GM18520 (cell line): ENCODE results near the gene NCAPD3.
"Not testable (repeated sequence)": the region's sequence is repeated elsewhere in the genome, so short reads cannot be mapped to it uniquely, and the experiment has no call there.

Source experiments
- ATAC-seq: cut with Tn5 transposase; IDR thresholded peaks from one replicate; pipeline ENCODE4 v1.9.1; 2021; ENCODE audit not compliant: unreplicated experiment

Gene NCAPD3

DNA sequence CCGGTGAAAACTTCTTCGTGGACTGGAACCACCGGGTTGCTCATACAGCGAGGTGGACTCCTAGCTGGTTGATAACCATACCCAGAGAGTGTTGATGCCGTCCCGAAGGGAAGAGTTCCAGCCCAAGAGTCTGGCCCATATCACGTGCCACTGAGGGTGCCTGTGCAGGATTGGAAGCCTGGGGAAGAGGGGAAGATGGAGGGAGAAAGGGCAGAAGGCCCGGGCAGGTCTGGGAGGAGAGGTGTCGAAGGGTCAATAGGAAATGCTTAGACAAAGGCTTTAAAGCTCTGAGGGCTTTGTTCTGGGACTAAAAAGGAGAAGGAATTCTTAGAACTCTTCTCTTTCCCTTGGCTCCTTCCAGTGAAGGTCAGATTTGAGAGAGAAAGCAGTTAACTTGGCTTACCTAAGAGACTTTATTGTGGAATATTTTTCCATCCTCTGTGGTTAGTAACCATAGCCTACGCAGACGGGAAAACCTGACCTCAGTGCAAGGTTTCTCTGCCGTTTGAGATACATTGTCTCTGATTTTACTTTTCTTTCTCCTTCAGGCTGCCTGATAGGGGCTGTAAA is 84.4 kb downstream of the NCAPD3 start:
- no peak for ATAC-seq

DNA sequence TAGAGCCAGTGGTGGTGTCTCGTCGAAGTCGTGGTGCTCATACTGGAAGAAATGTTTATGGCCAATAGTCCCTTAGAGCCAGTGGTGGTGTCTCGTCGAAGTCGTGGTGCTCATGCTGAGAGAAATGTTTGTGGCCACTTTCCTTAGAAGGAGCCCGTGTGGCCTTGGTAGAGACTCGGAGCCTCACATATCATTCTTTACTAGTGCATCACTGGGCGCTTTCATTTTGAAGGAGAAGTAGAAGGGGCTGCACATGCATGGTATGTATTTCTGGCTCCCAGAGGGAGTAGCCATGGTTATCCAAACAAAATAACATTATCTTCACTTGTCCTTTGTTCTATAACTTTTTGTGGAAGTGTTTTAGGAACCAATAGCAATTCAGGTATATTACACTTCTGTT is 85.4 kb downstream of the NCAPD3 start:
- no peak for ATAC-seq

DNA sequence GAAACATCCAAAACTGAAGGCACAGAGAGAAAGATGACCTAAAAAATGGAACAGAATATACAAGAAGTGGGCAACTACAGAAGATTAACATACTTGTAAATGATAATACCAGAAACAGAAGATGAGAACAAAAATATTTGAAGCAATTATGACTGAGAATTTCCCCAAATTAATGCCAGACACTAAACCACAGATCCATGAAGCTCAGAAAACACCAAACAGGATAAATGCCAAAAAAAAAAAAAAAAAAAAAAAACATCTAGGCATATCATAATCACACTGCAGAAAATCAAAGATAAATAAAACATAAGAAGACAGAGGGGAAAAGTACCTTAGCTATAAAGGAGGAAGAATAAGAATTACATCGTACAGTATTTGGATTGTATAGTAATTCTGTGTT is 89.6 kb downstream of the NCAPD3 start:
- no peak for ATAC-seq

DNA sequence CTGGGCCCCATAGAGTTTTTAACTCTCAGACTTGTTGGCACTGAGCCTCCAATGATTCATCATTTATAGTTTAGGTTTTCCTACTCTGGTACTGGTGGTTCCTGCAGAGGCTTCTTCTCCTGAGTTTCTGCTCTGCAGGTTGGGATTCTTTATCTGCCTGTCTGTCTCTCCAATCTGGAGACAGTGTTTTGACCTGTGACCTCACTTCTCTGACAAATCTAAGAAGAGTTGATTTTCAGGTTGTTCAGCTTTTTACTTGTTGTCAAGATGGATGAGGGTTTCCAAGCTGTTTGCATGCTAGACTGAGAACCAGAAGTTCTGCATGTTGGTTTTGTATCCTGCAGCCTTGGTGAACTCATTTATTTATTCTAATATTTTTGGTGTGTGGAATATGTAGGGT is 91.0 kb downstream of the NCAPD3 start:
- ATAC-seq = no peak

DNA sequence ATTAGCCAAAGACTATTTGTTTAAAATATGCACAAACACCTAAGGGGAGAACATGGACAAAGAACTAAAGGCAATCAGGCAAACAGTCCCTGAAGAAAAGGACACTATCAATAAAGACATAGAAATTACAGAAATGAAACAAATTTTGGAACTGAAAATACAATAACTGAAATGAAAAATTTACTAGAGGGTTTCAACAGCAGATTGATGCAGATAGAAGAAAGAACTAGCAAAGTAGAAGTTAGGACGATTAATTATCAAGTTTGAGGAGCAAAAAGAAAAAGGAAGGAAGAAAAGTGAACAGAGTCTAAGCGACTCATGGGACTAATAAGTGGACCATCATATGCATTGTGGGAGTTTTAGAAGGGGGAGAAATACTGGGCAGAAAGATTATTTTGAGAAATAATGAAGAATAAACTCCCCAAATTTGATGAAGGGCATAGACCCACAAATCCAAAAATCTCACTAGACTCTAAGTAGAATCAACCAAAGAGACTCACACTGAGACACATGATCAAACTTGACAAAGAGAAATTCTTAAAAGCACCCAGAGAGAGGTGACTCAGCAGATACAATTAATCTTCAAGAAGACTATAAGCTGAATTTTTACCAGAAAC is 92.0 kb downstream of the NCAPD3 start:
- ATAC-seq = no peak

DNA sequence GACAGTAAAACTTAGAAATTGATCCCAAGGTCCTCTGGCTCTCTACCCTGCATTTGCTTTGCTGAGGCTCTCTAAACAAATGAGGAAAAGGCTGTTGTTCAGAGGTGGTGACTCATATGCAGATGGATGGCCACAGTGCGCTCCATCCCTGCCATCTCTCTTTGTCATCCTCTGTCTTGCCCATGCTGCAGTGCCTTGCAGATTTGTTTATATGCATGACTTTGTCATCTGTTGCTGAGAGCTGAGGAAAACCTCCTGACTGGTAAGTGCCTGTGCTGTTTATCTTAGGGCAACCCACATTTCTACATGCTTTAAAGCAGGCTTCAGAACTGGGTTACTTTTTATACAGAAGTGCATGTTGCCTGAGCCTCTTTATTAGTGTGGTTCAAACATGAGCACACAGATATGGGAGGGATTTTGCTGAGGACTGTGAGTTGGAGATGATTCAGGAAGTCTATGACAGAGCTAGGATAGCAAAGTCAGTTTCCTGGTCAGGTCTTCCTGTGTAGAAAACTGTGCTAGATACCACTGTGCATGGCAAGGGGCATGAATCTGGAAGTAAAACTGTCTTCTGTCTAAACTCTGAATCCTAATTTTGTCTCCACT is 97.4 kb downstream of the NCAPD3 start:
- no peak for ATAC-seq

DNA sequence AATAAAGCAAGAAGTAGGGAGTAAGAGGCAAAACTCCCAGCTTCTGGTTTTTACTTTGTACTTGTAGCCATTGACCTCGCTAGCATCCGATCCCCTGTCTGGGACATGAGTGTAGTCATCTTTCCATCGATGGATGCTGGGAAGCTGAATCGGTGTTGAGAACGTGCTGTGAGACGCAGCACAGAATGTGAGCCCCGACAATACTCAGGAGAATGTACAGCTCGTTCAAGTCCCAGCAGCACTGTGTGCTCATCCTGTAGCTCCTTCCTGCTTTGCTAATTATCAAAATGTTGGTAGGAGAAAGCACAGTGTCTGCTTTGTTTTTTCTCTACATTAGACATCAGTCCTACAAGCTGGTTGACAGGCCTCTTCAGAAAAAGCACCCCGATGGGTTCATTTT is 98.3 kb downstream of the NCAPD3 start:
- ATAC-seq = no peak

DNA sequence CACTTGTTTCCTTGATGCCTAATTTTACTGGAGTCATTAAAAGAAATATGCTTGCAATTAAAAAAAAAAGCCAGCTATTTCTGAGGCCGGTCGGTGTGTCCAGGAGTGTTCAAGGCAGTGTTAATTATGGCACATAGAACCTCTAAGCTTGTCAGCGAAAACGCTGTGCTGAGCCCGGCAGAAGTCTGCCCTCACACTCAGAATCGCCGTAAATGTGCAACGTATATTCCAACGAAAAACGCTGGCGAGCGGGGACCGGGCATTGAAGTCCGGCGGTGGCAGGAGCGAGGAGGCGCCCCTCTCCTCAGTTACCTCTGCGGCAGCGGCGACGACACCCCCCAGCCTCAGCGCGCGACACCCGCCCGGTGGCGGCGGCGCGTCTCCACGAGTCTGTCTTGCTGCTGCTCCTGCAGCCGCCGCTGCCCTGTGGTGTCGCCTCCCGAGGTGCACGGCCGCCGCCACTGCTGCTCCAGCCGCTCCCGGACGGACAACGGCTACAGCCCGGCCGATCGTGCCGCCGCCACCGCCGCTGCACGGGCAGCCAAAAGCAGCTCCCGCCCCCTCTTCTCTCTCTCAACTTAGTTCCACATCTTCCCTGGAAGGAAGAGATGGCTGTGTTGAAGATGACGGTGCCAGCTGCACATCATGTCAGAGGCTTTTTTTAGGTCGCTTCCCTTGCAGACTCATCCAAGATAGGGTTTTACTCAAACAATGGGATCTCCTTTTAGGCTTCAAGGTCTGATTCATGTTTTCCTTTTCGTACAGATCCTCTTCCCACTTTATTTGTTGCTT is 98.9 kb downstream of the NCAPD3 start:
- no peak for ATAC-seq

DNA sequence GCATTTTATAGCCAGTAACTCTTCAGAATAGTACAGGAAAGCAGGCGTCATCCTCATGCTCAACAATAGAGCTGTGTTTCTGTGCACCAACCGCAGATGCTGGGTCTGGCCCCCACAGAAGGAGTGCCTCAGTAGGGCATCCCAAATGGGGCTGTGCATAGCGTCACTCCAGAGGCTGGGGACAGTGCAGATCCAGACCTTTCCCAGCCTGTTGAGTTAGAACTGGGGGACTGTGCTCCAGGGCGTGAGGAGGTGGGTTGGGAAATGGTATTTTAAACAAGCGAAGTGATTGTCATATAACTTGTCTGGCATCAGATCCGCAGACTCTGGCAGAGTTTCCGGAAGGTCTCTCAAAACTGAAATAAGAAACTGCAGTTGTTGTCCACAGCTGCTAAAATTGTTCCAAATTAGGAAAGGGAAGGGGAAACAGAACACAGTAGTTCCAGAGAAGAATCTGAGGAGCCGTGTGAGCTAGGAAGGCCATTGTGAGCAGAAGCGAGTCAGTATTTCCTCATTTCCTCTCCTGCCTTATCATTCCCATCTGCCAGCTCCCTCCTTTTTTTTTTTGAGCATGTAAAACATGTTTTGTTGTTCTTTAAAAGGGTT is 102.7 kb downstream of the NCAPD3 start:
- no peak for ATAC-seq

DNA sequence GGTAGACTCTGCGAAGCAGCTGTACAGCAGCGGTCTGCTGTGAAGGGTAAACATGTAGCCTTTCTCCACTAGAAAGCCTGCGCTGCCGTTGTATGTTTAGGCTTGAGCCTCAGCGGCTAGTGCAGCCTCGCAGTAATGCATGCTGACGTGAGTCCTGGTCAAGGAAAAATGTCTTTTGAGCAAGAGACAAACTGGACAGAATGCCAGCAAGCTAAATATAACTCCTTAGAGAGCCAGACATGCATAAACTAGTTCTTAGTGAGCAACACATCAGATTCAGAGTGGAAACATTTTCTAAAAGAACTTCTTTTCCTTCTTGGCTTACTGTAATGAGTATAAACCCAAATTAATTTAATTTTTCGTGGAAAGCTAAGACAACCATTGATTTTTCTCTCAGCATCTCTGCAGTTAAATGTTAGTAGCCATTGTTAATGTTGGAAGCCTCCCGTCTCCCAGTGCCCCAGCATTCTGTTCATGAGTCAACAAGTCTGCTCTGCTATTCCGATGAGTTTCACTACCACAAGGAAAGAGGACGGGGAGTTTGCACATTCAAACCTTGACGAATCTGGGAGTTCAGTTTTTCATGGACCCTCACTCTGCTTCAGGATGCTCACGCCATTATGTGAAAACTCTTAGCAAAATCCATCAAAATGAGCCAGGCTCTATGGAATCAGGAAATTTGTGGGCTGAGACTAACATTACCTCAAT is 103.5 kb downstream of the NCAPD3 start:
- no peak for ATAC-seq

DNA sequence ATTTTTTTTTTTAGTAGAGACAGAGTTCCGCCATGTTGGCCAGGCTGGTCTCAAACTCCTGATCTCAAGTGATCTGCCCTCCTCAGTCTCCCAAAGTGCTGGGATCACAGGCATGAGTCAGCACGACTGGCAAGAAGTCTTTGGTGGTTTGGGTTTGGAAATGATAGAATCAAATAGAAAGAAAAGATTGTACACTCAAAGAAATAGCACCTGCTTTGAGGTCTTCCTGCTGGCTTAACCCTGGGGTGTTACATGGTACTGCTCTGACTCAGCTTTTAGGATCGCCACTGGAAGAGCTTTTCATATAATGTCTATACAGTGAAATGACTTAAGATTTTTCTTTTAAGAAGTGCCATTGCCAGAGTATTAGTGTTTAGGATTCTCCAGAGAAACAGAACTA is 104.7 kb downstream of the NCAPD3 start:
- no peak for ATAC-seq

DNA sequence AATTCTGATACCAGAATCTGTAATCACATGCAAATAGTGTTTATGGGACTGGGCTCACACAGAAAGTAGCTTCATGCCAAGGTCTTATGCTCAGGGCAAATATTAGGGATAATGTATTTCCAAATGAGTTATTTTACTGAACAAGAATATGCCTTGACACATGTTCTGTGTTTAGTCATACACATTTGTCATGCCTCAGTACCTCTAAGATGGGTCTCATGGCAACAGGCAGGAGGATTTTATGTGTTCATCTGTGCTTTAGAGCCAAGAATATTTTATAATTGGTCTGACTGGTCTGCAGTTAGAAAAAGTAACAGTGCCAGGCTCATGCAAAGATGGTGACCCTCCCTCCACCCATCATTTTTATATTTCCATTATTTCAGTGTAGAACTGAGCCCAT is 105.8 kb downstream of the NCAPD3 start:
- no peak for ATAC-seq

DNA sequence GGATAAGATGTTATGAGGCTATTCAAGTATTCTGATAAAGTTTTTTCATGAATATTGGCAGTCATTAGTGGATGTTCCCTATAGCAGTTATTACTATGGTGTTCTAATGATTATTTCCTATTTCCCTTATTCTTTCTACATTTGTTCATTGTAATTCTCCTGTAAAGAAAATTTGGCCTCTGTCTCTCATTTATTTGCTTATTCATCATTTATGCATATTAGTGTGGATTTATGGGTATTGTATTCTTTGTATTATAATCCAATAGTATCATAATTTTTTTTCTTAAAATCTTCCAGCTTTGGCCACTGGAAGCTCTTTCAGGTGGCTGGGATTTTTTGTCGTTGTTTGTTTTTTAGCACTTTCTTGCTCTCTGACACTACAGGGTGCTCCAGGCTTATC is 107.6 kb downstream of the NCAPD3 start:
- ATAC-seq = no peak

DNA sequence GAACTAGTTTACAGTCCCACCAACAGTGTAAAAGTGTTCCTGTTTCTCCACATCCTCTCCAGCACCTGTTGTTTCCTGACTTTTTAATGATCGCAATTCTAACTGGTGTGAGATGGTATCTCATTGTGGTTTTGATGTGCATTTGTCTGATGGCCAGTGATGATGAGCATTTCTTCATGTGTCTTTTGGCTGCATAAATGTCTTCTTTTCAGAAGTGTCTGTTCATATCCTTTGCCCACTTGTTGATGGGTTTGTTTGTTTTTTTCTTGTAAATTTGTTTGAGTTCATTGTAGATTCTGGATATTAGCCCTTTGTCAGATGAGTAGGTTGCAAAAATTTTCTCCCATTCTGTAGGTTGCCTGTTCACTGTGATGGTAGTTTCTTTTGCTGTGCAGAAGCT is 110.0 kb downstream of the NCAPD3 start:
- not testable (repeated sequence) for ATAC-seq

DNA sequence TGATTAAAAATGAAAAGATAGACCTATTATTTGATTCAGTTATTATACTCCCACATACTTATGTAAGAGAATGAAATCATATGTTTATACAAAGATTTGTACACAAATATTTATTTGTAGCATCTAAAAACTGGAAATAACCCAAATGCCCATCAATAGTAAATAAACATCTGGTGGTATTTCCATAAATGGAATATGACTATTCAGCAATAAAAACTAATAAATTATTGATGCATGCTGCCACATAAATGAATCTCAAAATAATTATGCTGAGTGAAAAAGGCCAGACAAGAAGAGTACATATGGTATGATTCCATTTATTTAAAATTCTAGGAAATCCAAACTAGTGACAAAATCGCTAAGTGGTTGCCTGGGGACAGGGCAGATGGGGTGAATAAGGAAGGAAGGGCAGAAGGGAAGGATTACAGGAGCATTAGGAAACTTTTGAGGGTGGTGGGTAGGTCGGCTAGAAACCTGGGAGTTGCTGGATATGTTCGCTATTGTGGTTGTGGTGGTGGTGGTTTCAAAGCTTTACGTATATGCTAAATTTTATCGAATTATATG is 113.4 kb downstream of the NCAPD3 start:
- ATAC-seq = no peak
